Mammary microvascular endothelial cell (primary cell): Measurements from ENCODE around the gene ZFYVE19. TPM values are rescaled to one million over a fixed set of nuclear protein-coding genes. Genes with fewer than 3 reads are reported as not detected.

Source experiments
- total RNA-seq: library from RNA; depleted of rRNA; stranded (reverse); fragments of >200 nt; gene quantifications from 2 replicates; pipeline ENCODE4 v1.2.3, GENCODE V29; 2015

Gene ZFYVE19
- 17.2 and 26.3 TPM in 2 replicates for total RNA-seq

GRCh38 chr15:40807028-40807887, at the start of gene ZFYVE19, which contains the start of gene DNAJC17:
Gene ZFYVE19, plus strand, starts transcription at chr15:40807089. Its CDS starts 501 bp downstream, at chr15:40807590.
Gene DNAJC17, minus strand, starts transcription at chr15:40807473. Its CDS starts 27 bp downstream, at chr15:40807446.

GRCh38 chr15:40763801-40764628, 42.9 kb upstream of the ZFYVE19 start, which contains the start of gene GCHFR:
Gene GCHFR, plus strand, starts transcription at chr15:40764068. Its CDS starts 113 bp downstream, at chr15:40764181.

GRCh38 chr15:40769274-40770146, 37.4 kb upstream of the ZFYVE19 start, which contains the start of gene C15orf62:
Gene C15orf62, plus strand, starts transcription at chr15:40769980. Its CDS starts 516 bp downstream, at chr15:40770496.

GRCh38 chr15:40828447-40829036, 21.7 kb downstream of the ZFYVE19 start, which contains the start of gene PPP1R14D:
Gene PPP1R14D, minus strand, starts transcription at chr15:40828708. Its CDS starts 67 bp downstream, at chr15:40828641.

GRCh38 chr15:40843885-40844695, 37.2 kb downstream of the ZFYVE19 start, which contains the start of gene SPINT1:
Gene SPINT1, plus strand, starts transcription at chr15:40844048. Its CDS starts 507 bp downstream, at chr15:40844555.

Other genes starting within 250 kb of the ZFYVE19 start
- 15.0 and 31.1 TPM in 2 replicates for gene CCDC32, start 242.0 kb upstream of the ZFYVE19 start, total RNA-seq
- gene RPUSD2, start 237.8 kb upstream of the ZFYVE19 start, total RNA-seq, result 12.0 and 24.2 TPM in 2 replicates
- 30.9 and 40.6 TPM in 2 replicates for gene KNL1, start 212.8 kb upstream of the ZFYVE19 start, total RNA-seq
- gene RAD51, start 111.9 kb upstream of the ZFYVE19 start, total RNA-seq, result 12.3 and 16.2 TPM in 2 replicates
- 20.9 and 23.1 TPM in 2 replicates for gene RMDN3, start 51.8 kb upstream of the ZFYVE19 start, total RNA-seq
- 4.3 and 6.6 TPM in 2 replicates for gene GCHFR, start 43.0 kb upstream of the ZFYVE19 start, total RNA-seq
- 0.13 and 0.15 TPM in 2 replicates for gene C15orf62, start 37.1 kb upstream of the ZFYVE19 start, total RNA-seq
- gene DNAJC17, start 384 bp downstream of the ZFYVE19 start, total RNA-seq, result 31.3 and 40.2 TPM in 2 replicates
- gene PPP1R14D, start 21.6 kb downstream of the ZFYVE19 start, total RNA-seq, result not detected in 2 replicates
- gene SPINT1, start 37.0 kb downstream of the ZFYVE19 start, total RNA-seq, result 1.3 and 2.2 TPM in 2 replicates
- 0.05 TPM in 1 of 2 replicates, not detected in the other for gene RHOV, start 67.1 kb downstream of the ZFYVE19 start, total RNA-seq
- 48.2 and 52.1 TPM in 2 replicates for gene VPS18, start 87.4 kb downstream of the ZFYVE19 start, total RNA-seq
- 24.1 and 24.6 TPM in 2 replicates for gene DLL4, start 122.3 kb downstream of the ZFYVE19 start, total RNA-seq
- gene CHAC1, start 146.4 kb downstream of the ZFYVE19 start, total RNA-seq, result 5.5 and 8.7 TPM in 2 replicates